BJ (cell line): ENCODE results near the gene HOXA5. TPM values are rescaled to one million over a fixed set of nuclear protein-coding genes. Genes with fewer than 3 reads are reported as not detected.

Experiments
- CTCF ChIA-PET: fragments of 350-600 bp; formaldehyde crosslinking; extraction: SDS; loops from one replicate; lab custom pipeline; 2021; ENCODE audit warnings: antibody characterized with exemption, inconsistent platforms; lab: Yijun Ruan, JAX
- POLR2A ChIA-PET: fragments of 300-600 bp; sonication (Branson Sonifier 250); formaldehyde crosslinking; extraction: SDS; loops from one replicate; lab custom pipeline; 2021; ENCODE audit warnings: antibody characterized with exemption; lab: Charles Lee
- DNase-seq: peaks from one replicate; pipeline ENCODE4 v3.0.0-alpha.2; 2011; ENCODE audit warnings: low read depth
- H3K27me3 ChIP-seq: 2 replicates; pipeline ENCODE4 v1.6.0; 2011; ENCODE audit warnings: low read length; ENCODE audit not compliant: control insufficient read depth, insufficient read depth
- H3K36me3 ChIP-seq: 2 replicates; pipeline ENCODE4 v1.5.1; 2011; ENCODE audit warnings: low read length; ENCODE audit not compliant: control insufficient read depth, insufficient read depth
- H3K4me3 ChIP-seq: 2 replicates; pipeline ENCODE4 v1.5.1; 2011; ENCODE audit warnings: low read depth, mild to moderate bottlenecking, control low read depth, low read length
- CTCF ChIP-seq: IDR thresholded peaks from 2 replicates; pipeline ENCODE4 v1.5.1; 2011; ENCODE audit warnings: low read depth, mild to moderate bottlenecking, control low read depth, inconsistent platforms, low read length, moderate library complexity; ENCODE audit not compliant: insufficient read depth
- polyA plus RNA-seq: library from polyadenylated mRNA; depleted of rRNA; stranded (reverse); fragments of >200 nt; gene quantifications from 2 replicates; pipeline ENCODE4 v1.2.3, GENCODE V29; 2011

Gene HOXA5
- polyA plus RNA-seq, 1 experiment = 1.2 TPM

GRCh38 chr7:27180431-27181420 is 37.2 kb upstream of the HOXA5 start:
- POLR2A ChIA-PET = interaction anchor here (0.5 to 2.3 kb wide), 4 partner anchors 7 to 897 kb away, joined by 3 to 7 read pairs (median 6); no protein-coding TSS in a partner anchor
- DNase-seq = no peak
- no peaks in the 10 kb centered on the region for H3K27me3 ChIP-seq
- peaks cover 8% of the 10 kb centered on the region for H3K36me3 ChIP-seq
- H3K4me3 ChIP-seq = peak overlapping the region; percentile 72
- CTCF ChIA-PET = interaction anchor here (0.6 to 16.1 kb wide), 17 partner anchors 7 to 889 kb away, joined by 3 to 187 read pairs (median 7); partner anchors contain the start of genes HOXA10, HOXA11, HOXA13 and HOXA7
- TF ChIP-seq CTCF = no peak

GRCh38 chr7:27179503-27180430 is 36.3 kb upstream of the HOXA5 start:
- no peaks in the 10 kb centered on the region for H3K27me3 ChIP-seq
- DNase-seq = peak; percentile 68
- peaks cover 9% of the 10 kb centered on the region for H3K36me3 ChIP-seq
- peak; percentile 97 for TF ChIP-seq CTCF
- H3K4me3 ChIP-seq = peak overlapping the region; percentile 72
- ChIA-PET POLR2A (interaction anchor here (0.5 to 2.3 kb wide), 4 partner anchors 8 to 27 kb away, joined by 3 to 9 read pairs (median 6); no protein-coding TSS in a partner anchor), CTCF (interaction anchor here (0.6 to 16.1 kb wide), 18 partner anchors 8 to 915 kb away, joined by 3 to 187 read pairs (median 6); partner anchors contain the start of genes HOXA11, HOXA13 and HOXA7)

- ChIA-PET POLR2A (interaction anchor here (0.5 to 2.3 kb wide), 5 partner anchors 9 to 866 kb away, joined by 4 to 11 read pairs (median 5); no protein-coding TSS in a partner anchor), CTCF (interaction anchor here (0.9 to 16.1 kb wide), 16 partner anchors 8 to 1230 kb away, joined by 3 to 187 read pairs (median 6); partner anchors contain the start of genes HOXA11, HOXA13 and HOXA7)
- Histone ChIP-seq H3K27me3 (no peaks in the 10 kb centered on the region), H3K36me3 (peaks cover 9% of the 10 kb centered on the region), H3K4me3 (peak overlapping the region; percentile 72)
- no peak for DNase-seq
- TF ChIP-seq CTCF = no peak
These were observed 35.5 kb upstream of the HOXA5 start for GRCh38 chr7:27179030-27179429.

GRCh38 chr7:27178366-27178765 is 34.9 kb upstream of the HOXA5 start:
- no peak for DNase-seq
- POLR2A ChIA-PET = interaction anchor here (0.6 to 2.3 kb wide), 4 partner anchors 9 to 867 kb away, joined by 4 to 11 read pairs (median 5); no protein-coding TSS in a partner anchor
- CTCF ChIA-PET = interaction anchor here (0.9 to 16.1 kb wide), 6 partner anchors 9 to 1230 kb away, joined by 3 to 187 read pairs (median 17); partner anchors contain the start of gene HOXA11
- Histone ChIP-seq H3K36me3 (peaks cover 9% of the 10 kb centered on the region), H3K27me3 (no peaks in the 10 kb centered on the region), H3K4me3 (peak overlapping the region; percentile 72)
- TF ChIP-seq CTCF = no peak
